A673 (cell line): ENCODE measurements around the gene NPAS2. TPM values are rescaled to one million over a fixed set of nuclear protein-coding genes. Genes with fewer than 3 reads are reported as not detected.

Experiments
- BruUV-seq: library from RNA; stranded (reverse); fragments of 400-500 nt; replicated peaks from 2 replicates; lab custom pipeline; 2021; lab: Mats Ljungman, UMichigan
- CTCF ChIA-PET: fragments of 300-600 bp; sonication (Branson Sonifier 250); formaldehyde crosslinking; loops from one replicate; lab custom pipeline; 2022; ENCODE audit warnings: antibody characterized with exemption; lab: Charles Lee
- POLR2A ChIA-PET: fragments of 300-600 bp; sonication (Branson Sonifier 250); formaldehyde crosslinking; loops from one replicate; lab custom pipeline; 2022; ENCODE audit warnings: antibody characterized with exemption; ENCODE audit not compliant: low non-redundant PET; lab: Charles Lee
- DNase-seq: peaks from one replicate; pipeline ENCODE4 v3.0.0-alpha.2; 2015; ENCODE audit warnings: low spot score
- H3K27ac ChIP-seq: fragments of 200-600 bp; sonication (generic); 2 replicates; pipeline ENCODE4 v1.5.1; 2016; ENCODE audit warnings: mixed run types, low read depth, mild to moderate bottlenecking, mixed read lengths, antibody characterized with exemption, low read length; ENCODE audit not compliant: poor library complexity, severe bottlenecking
- H3K27me3 ChIP-seq: fragments of 200-600 bp; sonication (generic); replicated peaks from 2 replicates; pipeline ENCODE4 v1.6.1; 2017; ENCODE audit warnings: mixed run types, low read depth, mild to moderate bottlenecking, mixed read lengths, antibody characterized with exemption, low read length; ENCODE audit not compliant: insufficient read depth, poor library complexity
- H3K36me3 ChIP-seq: fragments of 200-600 bp; sonication (generic); 2 replicates; pipeline ENCODE4 v1.6.1; 2016; ENCODE audit warnings: mixed run types, mild to moderate bottlenecking, mixed read lengths, antibody characterized with exemption, low read length; ENCODE audit not compliant: insufficient read depth, poor library complexity, severe bottlenecking
- H3K4me1 ChIP-seq: fragments of 200-600 bp; sonication (generic); 2 replicates; pipeline ENCODE4 v1.6.1; 2017; ENCODE audit warnings: mixed run types, mild to moderate bottlenecking, mixed read lengths, antibody characterized with exemption, low read length; ENCODE audit not compliant: insufficient read depth, poor library complexity, severe bottlenecking
- H3K4me3 ChIP-seq: fragments of 200-600 bp; sonication (generic); 2 replicates; pipeline ENCODE4 v1.5.1; 2016; ENCODE audit warnings: low read depth, mixed run types, mild to moderate bottlenecking, mixed read lengths, low read length; ENCODE audit not compliant: poor library complexity, severe bottlenecking
- H3K9me3 ChIP-seq: fragments of 200-600 bp; sonication (generic); 2 replicates; pipeline ENCODE4 v1.6.1; 2016; ENCODE audit warnings: mixed run types, low read depth, mild to moderate bottlenecking, mixed read lengths, antibody characterized with exemption, low read length; ENCODE audit not compliant: poor library complexity, severe bottlenecking
- EZH2 ChIP-seq: fragments of 200-600 bp; sonication (generic); IDR thresholded peaks from 2 replicates; pipeline ENCODE4 v1.6.1; 2017; ENCODE audit warnings: borderline replicate concordance, low read depth, mild to moderate bottlenecking, mixed read lengths, antibody characterized with exemption, low read length; ENCODE audit not compliant: poor library complexity, severe bottlenecking
- intact Hi-C: fragments of 100-400 bp; cut with micrococcal nuclease; formaldehyde crosslinking; loops from one replicate; pipeline ENCODE4 v1.10.0; 2022; ENCODE audit not compliant: unreplicated experiment
- total RNA-seq: library from RNA; stranded (reverse); gene quantifications from 2 replicates; pipeline ENCODE4 v1.2.3, GENCODE V29; 2021
- TF ChIP-seq, protein P1 (sequence below): fragments of 300-800, 200-600 bp; sonication (generic); conservative IDR thresholded peaks from 2 replicates; pipeline ENCODE4 v1.5.1; 2017; ENCODE audit warnings: low read depth, mild to moderate bottlenecking, antibody characterized with exemption, low read length, moderate library complexity, mixed read lengths

NPAS2 gene
- total RNA-seq, 1 experiment from 2014 or later: 9.4 TPM

DNA sequence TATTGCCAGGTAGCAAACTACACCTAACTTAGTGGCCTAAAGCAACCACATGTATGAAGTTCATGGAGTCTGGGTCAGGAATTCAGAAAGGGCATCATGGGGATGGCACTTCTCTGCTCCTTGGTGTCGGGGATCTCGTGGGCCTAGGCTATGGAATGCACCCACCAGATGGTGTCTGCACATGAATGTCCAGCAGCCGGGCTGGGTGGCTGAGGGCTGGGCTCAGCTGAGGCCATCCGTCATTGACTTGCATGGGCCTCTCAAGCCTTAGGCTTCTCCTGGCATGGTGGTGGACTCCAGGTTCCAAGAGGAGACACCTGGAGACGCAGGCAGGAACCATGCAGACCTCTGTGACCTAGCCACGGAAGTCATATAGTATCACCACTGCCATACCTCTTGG lies 156.1 kb downstream of the NPAS2 start:
- BruUV-seq: no TSS peak
- TF ChIP-seq, protein P1, sequence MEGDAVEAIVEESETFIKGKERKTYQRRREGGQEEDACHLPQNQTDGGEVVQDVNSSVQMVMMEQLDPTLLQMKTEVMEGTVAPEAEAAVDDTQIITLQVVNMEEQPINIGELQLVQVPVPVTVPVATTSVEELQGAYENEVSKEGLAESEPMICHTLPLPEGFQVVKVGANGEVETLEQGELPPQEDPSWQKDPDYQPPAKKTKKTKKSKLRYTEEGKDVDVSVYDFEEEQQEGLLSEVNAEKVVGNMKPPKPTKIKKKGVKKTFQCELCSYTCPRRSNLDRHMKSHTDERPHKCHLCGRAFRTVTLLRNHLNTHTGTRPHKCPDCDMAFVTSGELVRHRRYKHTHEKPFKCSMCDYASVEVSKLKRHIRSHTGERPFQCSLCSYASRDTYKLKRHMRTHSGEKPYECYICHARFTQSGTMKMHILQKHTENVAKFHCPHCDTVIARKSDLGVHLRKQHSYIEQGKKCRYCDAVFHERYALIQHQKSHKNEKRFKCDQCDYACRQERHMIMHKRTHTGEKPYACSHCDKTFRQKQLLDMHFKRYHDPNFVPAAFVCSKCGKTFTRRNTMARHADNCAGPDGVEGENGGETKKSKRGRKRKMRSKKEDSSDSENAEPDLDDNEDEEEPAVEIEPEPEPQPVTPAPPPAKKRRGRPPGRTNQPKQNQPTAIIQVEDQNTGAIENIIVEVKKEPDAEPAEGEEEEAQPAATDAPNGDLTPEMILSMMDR: no peak
- no peak for TF ChIP-seq EZH2
- DNase-seq: no peak
- Histone ChIP-seq H3K36me3 (no peaks in the 10 kb centered on the region), H3K27me3 (no peaks in the 10 kb centered on the region), H3K9me3 (no peaks in the 10 kb centered on the region), H3K27ac (no peak overlapping the region), H3K4me1 (no peaks in the 10 kb centered on the region), H3K4me3 (no peak overlapping the region)
- POLR2A ChIA-PET: no interaction called here
- CTCF ChIA-PET: no interaction called here
- intact Hi-C loops: no loop called here

DNA sequence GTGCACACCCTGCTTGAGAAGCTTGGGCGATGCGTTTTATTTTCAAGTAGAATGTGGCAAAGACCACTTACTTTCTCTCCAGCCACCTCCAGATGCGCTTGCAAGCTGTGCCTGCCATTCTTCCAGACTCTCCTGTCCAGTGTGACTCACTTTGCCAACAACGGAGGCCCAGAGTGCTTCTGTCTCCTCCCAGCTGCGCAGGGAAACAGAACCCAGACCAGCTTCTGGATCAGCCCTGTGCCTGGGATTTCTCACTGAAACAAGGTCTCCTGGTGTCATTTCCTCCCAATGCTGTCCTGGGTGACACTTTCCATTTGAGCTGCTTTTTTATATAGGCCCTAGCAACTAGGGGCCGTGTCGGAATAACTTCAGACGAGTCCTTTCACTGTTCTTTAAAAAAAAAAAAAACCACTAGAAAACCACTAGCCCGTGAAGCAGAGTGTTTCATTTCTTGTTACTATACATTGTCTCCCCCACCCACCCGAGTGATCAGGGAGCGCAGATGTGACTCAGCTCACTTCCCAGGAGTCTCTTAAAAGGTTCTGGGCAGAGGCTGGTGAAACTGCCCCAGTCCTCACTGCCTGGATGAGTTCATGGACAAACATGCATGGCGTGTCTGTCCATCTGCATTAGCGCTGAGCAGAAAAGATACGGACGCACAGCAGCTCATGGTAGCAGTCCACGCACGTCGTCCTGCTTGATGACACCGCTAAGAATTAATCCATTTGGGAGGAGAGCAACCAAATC lies 156.9 kb downstream of the NPAS2 start:
- DNase-seq: peak; percentile 56
- H3K27me3 ChIP-seq: no peaks in the 10 kb centered on the region
- H3K4me1 ChIP-seq: no peaks in the 10 kb centered on the region
- CTCF ChIA-PET: interaction anchor here (0.5 to 0.6 kb wide), 2 partner anchors 16 to 246 kb away, joined by 3 to 5 read pairs; no protein-coding TSS in a partner anchor
- no peak overlapping the region for H3K4me3 ChIP-seq
- H3K36me3 ChIP-seq: no peaks in the 10 kb centered on the region
- BruUV-seq: no TSS peak
- TF ChIP-seq EZH2: no peak
- TF ChIP-seq, protein P1: no peak
- intact Hi-C loops: no loop called here
- POLR2A ChIA-PET: no interaction called here
- no peaks in the 10 kb centered on the region for H3K9me3 ChIP-seq
- H3K27ac ChIP-seq: no peak overlapping the region

DNA sequence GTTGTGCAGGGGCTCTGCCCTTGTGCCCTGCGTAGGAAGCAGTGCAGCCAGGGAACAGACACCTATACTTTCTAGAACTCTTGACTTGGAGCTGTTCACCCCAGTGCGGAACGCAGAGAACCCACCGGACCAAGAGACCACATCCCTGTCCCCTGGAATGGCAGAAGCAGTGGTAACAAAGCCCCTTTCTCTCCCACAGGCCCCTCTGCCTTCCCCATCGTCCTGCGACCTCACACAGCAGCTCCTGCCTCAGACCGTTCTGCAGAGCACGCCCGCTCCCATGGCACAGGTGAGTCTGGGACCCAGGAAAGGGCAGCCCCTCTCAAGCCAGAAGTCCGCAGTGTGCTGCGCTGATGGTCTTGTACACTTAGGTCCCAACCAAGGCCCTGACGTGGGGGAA lies 157.6 kb downstream of the NPAS2 start:
- H3K27me3 ChIP-seq: no peaks in the 10 kb centered on the region
- no peak overlapping the region for H3K4me3 ChIP-seq
- no TSS peak for BruUV-seq
- ChIA-PET POLR2A (no interaction called here), CTCF (interaction anchor here (0.5 kb wide), 1 partner anchor 246 kb away, joined by 5 read pairs; no protein-coding TSS in a partner anchor)
- no peak for TF ChIP-seq EZH2
- TF ChIP-seq, protein P1: no peak
- intact Hi-C loops: no loop called here
- no peaks in the 10 kb centered on the region for H3K4me1 ChIP-seq
- H3K9me3 ChIP-seq: no peaks in the 10 kb centered on the region
- no peaks in the 10 kb centered on the region for H3K36me3 ChIP-seq
- no peak for DNase-seq
- no peak overlapping the region for H3K27ac ChIP-seq
